ENCODE data around the gene PCDH9. TPM values are rescaled to one million over a fixed set of nuclear protein-coding genes. Genes with fewer than 3 reads are reported as not detected.

Gene PCDH9
- total RNA-seq, 1 donor from 2014 or later: 10.4 TPM

GRCh38 chr13:66551128-66551527 lies 679.0 kb downstream of the PCDH9 start:
- Histone ChIP-seq H3K27ac (ENCODE audit: low read depth, low read length) (no peak overlapping the region), H3K4me2 (ENCODE audit: low read length) (no peak overlapping the region), H3K36me3 (ENCODE audit: insufficient read depth, low read length) (no peaks in the 10 kb centered on the region), H3K27me3 (ENCODE audit: insufficient read depth, low read length) (no peaks in the 10 kb centered on the region), H3K9ac (ENCODE audit: low read length) (no peak overlapping the region), H2AFZ (ENCODE audit: low read depth, low read length) (no peak overlapping the region), H3K4me1 (ENCODE audit: insufficient read depth, low read length) (no peaks in the 10 kb centered on the region), H3K9me3 (ENCODE audit: insufficient read depth, low read depth, low read length) (no peaks in the 10 kb centered on the region), H4K20me1 (ENCODE audit: insufficient read depth, low read length) (no peaks in the 10 kb centered on the region), H3K79me2 (ENCODE audit: insufficient read depth, low read length) (no peaks in the 10 kb centered on the region), H3K4me3 (ENCODE audit: insufficient read depth, low read depth, low read length) (no peak overlapping the region)
- Mint-ChIP-seq H3K4me3 (ENCODE audit: unreplicated experiment) (no peak overlapping the region), H3K4me1 (ENCODE audit: low read depth, unreplicated experiment) (peaks cover 9% of the 10 kb centered on the region), H3K27me3 (ENCODE audit: low read depth, unreplicated experiment) (no peaks in the 10 kb centered on the region), H3K36me3 (ENCODE audit: low read depth, unreplicated experiment) (no peaks in the 10 kb centered on the region), H3K9me3 (ENCODE audit: unreplicated experiment) (no peaks in the 10 kb centered on the region), H3K27ac (ENCODE audit: unreplicated experiment) (no peak overlapping the region)
- no peak for FAIRE-seq
- TF ChIP-seq CTCF (IDR thresholded peaks at IDR 0.05; ENCODE audit: insufficient read depth, low read depth, low read length): no peak
- no peak for TF ChIP-seq EZH2 (IDR thresholded peaks at IDR 0.05; ENCODE audit: insufficient read depth, low read length)
- DNase-seq (ENCODE audit: low read depth): no peak

DNA sequence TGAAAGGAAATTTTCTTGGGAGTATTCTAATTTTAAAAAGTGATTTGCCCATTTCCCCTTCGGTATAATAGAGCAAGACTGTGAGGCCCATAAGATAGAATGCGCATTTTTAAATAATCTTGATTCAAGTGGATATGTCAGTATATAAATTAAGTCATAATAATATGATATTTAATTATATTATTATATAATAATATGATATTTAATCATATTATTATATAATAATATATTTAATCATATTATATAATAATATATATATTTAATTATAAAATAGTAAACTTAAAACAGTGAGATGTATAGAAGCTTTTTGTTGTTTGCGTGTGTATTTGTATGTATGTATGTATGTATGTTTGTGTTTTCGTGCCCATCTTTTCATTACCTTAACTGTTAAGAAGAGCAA lies 682.5 kb downstream of the PCDH9 start:
- Histone ChIP-seq H3K9ac (ENCODE audit: low read length) (no peak overlapping the region), H3K4me3 (ENCODE audit: insufficient read depth, low read depth, low read length) (no peak overlapping the region), H3K27ac (ENCODE audit: low read depth, low read length) (no peak overlapping the region), H3K9me3 (ENCODE audit: insufficient read depth, low read depth, low read length) (no peaks in the 10 kb centered on the region), H3K4me2 (ENCODE audit: low read length) (no peak overlapping the region), H3K27me3 (ENCODE audit: insufficient read depth, low read length) (no peaks in the 10 kb centered on the region), H3K4me1 (ENCODE audit: insufficient read depth, low read length) (no peaks in the 10 kb centered on the region), H3K36me3 (ENCODE audit: insufficient read depth, low read length) (no peaks in the 10 kb centered on the region), H3K79me2 (ENCODE audit: insufficient read depth, low read length) (no peaks in the 10 kb centered on the region), H2AFZ (ENCODE audit: low read depth, low read length) (no peak overlapping the region), H4K20me1 (ENCODE audit: insufficient read depth, low read length) (no peaks in the 10 kb centered on the region)
- Mint-ChIP-seq H3K9me3 (ENCODE audit: unreplicated experiment) (no peaks in the 10 kb centered on the region), H3K27me3 (ENCODE audit: low read depth, unreplicated experiment) (no peaks in the 10 kb centered on the region), H3K36me3 (ENCODE audit: low read depth, unreplicated experiment) (no peaks in the 10 kb centered on the region), H3K4me3 (ENCODE audit: unreplicated experiment) (no peak overlapping the region), H3K4me1 (ENCODE audit: low read depth, unreplicated experiment) (peaks cover 9% of the 10 kb centered on the region), H3K27ac (ENCODE audit: unreplicated experiment) (no peak overlapping the region)
- DNase-seq (ENCODE audit: low read depth) (no peak), FAIRE-seq (no peak)
- TF ChIP-seq EZH2 (IDR thresholded peaks at IDR 0.05; ENCODE audit: insufficient read depth, low read length) (no peak), CTCF (IDR thresholded peaks at IDR 0.05; ENCODE audit: insufficient read depth, low read depth, low read length) (no peak)

DNA sequence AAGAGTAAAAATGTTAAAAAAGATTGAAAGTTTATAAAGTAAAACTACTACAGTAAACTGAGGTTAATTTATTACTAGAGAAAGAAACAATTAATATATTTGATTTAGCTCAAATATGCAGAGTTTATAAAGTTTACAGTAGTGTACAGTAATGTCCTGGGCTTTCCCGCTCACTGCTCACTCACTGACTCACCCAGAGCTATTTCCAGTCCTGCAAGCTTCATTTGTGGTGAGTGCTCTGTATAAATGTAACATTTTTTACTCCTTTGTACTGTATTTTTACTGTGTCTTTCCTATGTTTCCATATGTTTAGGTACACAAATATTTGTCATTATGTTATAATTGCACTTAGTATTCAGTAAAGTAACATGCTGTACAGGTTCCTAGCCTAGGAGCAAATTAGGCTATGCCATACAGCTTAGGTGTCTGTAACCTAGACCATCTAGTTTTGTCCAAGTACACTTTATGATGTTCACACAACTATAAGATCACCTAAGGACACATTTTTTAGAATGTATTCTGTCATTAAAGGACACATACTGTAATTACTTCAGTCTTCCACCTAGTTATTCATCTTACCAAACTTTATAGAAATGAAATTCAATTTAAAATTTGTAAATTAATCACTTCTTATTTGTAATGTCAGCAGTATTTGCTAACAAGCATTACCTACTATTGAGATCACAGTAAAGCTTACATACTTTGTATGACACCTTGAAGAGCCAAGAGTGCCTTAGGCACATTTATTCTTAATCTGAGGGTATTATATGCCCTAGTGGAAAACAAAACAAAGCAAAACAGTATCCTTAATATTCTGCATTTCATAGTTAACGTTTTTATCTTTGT lies 683.4 kb downstream of the PCDH9 start:
- no peaks in the 10 kb centered on the region for H3K36me3 ChIP-seq (ENCODE audit: insufficient read depth, low read length)
- H3K4me2 ChIP-seq (ENCODE audit: low read length): no peak overlapping the region
- no peak overlapping the region for H3K27ac Mint-ChIP-seq (ENCODE audit: unreplicated experiment)
- H3K4me3 ChIP-seq (ENCODE audit: insufficient read depth, low read depth, low read length): no peak overlapping the region
- H3K4me3 Mint-ChIP-seq (ENCODE audit: unreplicated experiment): no peak overlapping the region
- H3K27me3 Mint-ChIP-seq (ENCODE audit: low read depth, unreplicated experiment): no peaks in the 10 kb centered on the region
- H3K9me3 ChIP-seq (ENCODE audit: insufficient read depth, low read depth, low read length): no peaks in the 10 kb centered on the region
- H2AFZ ChIP-seq (ENCODE audit: low read depth, low read length): no peak overlapping the region
- H3K27me3 ChIP-seq (ENCODE audit: insufficient read depth, low read length): no peaks in the 10 kb centered on the region
- no peak for FAIRE-seq
- H3K79me2 ChIP-seq (ENCODE audit: insufficient read depth, low read length): no peaks in the 10 kb centered on the region
- no peaks in the 10 kb centered on the region for H3K36me3 Mint-ChIP-seq (ENCODE audit: low read depth, unreplicated experiment)
- H3K27ac ChIP-seq (ENCODE audit: low read depth, low read length): no peak overlapping the region
- H3K4me1 ChIP-seq (ENCODE audit: insufficient read depth, low read length): no peaks in the 10 kb centered on the region
- no peaks in the 10 kb centered on the region for H3K9me3 Mint-ChIP-seq (ENCODE audit: unreplicated experiment)
- TF ChIP-seq CTCF (IDR thresholded peaks at IDR 0.05; ENCODE audit: insufficient read depth, low read depth, low read length) (no peak), EZH2 (IDR thresholded peaks at IDR 0.05; ENCODE audit: insufficient read depth, low read length) (no peak)
- peak; percentile 45 for DNase-seq (ENCODE audit: low read depth)
- no peak overlapping the region for H3K9ac ChIP-seq (ENCODE audit: low read length)
- H3K4me1 Mint-ChIP-seq (ENCODE audit: low read depth, unreplicated experiment): peaks cover 9% of the 10 kb centered on the region
- no peaks in the 10 kb centered on the region for H4K20me1 ChIP-seq (ENCODE audit: insufficient read depth, low read length)

Measured in astrocyte (in vitro differentiated cells and primary cell).